Stimulated activated CD8-positive, alpha-beta memory T cell treated with anti-CD3 and anti-CD28 coated beads, Interleukin-4, amount 100 ng/mL, for 1 hour (primary cell): Measurements from ENCODE around the gene SULT1A2.
"Not testable (repeated sequence)": the region's sequence is repeated elsewhere in the genome, so short reads cannot be mapped to it uniquely, and the experiment has no call there.

Source experiments
- DNase-seq, 2 donors: peaks; one replicate each; pipeline ENCODE4 v3.0.0-alpha.2; 2020; ENCODE audit warnings: low read depth in 2 of 2, low spot score in 1 of 2

SULT1A2 gene

GRCh38 chr16:28592511-28592910 is 4.3 kb downstream of the SULT1A2 start:
- DNase-seq = no peak

DNA sequence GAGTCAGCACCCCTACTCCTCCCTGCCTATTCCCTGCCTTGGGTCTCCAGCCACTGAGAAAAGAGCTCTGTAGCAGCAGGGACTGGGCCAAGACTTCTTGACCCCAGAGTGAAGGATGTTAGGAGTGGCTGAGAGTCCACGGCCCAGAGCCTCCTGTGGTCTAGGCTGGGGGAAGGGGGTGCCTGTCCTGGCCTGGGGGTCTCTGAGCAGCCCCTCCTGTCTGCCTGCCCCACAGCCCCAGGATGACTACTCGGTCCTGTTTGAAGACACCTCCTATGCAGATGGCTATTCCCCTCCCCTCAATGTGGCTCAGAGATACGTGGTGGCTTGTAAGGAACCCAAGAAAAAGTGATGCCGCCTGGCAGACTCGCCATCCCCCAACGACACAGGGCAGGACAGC is 5.5 kb downstream of the SULT1A2 start:
- DNase-seq = no peak

DNA sequence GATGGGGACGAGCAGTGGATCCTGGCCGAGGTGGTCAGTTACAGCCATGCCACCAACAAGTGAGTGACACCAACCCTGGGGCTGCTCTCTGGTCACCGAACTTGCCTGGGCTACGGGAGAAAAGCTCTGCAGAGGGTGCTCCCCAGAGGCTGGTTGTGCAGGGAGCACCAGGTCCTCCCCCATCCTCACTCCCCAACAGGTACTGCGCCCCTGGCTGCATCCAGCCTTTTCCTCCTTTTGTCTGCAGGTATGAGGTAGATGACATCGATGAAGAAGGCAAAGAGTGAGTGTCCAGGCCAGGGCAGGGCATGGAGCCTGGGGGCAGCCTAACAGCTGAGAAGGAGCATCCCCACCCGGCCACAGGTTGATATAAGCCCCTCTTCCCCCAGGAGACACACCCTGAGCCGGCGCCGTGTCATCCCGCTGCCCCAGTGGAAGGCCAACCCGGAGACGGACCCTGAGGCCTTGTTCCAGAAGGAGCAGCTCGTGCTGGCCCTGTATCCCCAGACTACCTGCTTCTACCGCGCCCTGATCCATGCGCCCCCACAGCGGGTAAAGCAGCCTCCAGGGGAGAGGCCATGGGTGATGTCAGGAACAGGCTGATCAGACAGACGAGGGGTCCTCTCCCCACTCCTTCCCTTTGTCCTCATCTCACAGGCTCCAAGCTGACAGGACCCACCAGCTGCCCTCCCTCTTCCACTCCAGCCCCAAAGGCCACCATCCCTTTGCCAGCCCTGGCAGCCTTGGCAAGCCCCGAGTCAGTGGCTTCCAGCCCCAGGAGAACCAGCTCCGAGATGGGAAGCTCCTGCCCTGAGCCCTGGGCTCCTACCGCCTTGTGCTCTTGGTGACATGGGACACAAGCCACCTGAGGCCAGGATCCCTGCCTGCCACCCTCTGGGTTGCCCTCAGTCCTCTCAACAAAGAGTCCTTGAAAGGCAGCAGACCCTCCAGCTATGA is 6.2 kb downstream of the SULT1A2 start:
- DNase-seq = no peak

DNA sequence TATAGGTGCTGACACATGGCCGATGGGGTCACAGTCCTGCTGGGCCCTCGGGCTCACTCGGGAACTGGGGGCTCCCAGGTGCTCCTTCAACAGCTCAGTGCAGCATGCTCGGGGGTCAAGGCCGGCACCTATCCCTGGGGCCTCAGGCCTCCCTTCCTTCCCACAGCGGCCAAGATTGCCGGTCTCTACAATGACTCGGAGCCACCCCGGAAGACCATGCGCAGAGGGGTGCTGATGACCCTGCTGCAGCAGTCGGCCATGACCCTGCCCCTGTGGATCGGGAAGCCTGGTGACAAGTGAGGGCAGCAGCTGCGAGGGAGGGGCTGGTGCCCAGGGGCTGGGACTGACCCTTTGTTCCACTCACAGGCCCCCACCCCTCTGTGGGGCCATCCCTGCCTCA is 6.9 kb downstream of the SULT1A2 start:
- DNase-seq = no peak

DNA sequence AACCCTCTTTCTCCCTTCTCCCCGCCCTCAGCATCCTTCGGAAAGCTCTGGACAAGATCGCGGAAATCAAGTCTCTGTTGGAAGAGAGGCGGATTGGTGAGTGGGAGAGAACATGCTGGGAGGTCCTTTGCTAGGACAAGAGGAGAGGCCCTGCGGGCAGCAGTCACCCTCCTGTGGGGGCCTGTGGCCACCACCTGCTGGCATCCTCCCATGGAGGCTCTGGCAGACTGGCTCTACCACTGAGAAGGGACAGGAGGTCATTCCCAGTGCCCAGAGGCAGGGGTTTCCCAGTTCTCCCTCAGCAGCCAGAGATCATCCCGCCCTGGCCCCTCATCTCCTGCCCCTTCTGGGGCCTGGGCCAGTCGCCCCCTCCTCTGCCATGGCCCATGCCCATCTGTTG is 7.8 kb downstream of the SULT1A2 start:
- DNase-seq = no peak

DNA sequence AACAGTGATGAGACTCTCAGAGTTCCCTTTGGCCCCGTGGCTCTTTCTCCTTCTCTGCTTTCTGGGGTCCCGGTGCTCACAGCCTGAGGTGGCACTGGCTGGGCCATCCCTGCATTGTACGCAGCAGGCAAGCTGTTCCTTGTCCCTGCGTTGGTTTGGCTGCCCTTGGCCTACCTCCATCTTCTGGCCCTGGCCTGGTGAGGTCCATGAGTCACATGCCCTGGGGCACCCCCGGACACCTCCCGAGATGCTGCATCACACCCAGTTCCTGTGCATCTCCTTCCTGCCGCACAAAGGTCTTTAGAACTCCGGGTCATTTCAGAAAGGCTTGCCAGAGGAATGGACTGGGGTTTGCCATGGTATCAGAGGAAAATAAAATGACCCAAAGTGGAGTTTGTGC is 9.5 kb downstream of the SULT1A2 start:
- DNase-seq = no peak

GRCh38 chr16:28586466-28586865 is 10.4 kb downstream of the SULT1A2 start:
- no peak for DNase-seq

- no peak for DNase-seq
These were observed 11.2 kb downstream of the SULT1A2 start for GRCh38 chr16:28585674-28586073.

- no peak for DNase-seq
These were observed 16.0 kb downstream of the SULT1A2 start for GRCh38 chr16:28580726-28581315.

GRCh38 chr16:28575446-28576109 is 21.3 kb downstream of the SULT1A2 start:
- no peak for DNase-seq

GRCh38 chr16:28574925-28575324 is 21.9 kb downstream of the SULT1A2 start:
- DNase-seq = no peak

DNA sequence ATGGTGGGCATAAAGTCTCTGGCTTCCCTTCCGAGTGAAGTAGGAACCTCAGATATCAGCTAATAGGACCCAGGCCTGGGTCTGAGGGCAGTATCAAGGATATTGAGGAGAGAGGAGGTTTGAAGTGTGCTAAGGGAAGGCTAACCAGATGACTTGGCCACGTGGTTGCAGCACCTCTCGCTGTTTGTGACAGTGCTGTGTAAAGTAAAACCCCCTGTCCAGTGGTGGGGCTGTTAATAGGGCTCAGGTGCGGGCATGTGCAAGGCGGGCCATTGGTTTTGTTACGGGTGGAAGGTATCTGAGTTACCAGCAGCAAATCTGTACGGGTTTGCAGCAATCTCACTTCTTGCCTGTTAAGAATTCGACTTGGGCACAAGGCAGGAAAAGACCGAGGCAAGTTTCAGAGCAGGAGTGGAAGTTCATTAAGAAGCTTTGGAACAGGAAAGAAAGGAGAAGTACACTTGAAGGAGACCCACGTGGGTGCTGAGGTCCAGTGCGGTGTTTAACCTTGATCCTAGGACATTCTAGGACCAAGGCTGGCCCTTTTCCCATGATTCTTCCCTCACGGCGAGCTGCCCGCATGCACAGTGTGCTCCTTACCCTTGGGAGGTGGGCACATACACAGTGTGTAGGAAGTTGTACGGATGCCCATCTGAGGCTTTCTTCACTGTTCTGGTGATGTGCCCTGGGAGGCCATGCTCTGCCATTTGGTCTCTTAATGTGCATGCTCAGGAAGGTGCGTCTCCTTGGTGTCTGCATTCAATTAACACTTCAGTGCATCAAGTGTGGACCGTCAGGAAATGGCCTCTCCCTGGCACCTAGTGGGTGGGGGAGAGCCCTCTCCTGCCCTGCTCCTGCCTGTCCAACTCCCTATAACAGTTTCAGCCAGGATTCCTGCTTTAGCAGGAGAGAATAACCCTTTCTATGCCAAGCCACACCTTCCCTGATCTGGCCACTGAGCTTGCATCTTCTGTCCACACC is 22.8 kb downstream of the SULT1A2 start:
- DNase-seq = no peak

DNA sequence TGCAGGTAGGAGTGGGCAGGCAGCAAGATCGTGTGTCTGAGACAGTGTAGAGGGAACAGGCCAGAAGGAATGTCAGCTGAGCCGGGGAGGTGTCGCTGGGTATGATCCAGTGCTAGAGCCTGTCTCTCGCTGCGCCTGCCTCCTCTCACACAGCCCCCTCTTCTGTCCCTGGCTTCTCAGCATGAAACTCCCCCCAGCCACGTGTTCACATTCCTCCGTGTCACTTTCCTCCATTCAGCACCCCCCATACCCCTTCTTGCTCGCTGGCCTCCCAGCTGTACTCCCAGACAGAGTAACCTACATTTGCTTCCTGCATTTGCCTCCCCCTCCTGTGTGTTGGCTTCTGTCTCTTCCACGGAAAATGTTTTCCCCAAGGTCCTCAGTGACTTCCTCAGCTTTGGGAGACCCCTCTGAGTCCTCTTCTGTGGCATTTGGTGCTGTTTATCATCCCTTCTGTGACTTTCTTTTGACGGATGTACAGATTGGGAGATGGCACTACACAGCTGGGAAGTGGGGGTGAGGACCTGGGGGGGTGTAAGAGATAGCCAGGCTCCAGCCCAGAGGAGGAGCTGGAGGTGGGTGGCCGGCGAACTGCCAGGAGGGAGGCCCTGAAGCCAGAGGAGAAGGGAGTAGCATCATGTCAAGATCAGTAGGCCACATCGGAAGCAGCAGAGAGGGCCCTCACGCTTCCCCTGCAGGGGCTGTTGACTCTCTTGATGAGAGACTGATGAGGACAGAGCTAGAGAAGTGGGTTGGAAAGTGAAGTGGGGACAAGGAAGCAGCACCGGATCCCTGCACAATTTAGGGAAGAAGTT is 23.9 kb downstream of the SULT1A2 start:
- no peak for DNase-seq

GRCh38 chr16:28569968-28570752 is 26.7 kb downstream of the SULT1A2 start:
- DNase-seq = no peak

DNA sequence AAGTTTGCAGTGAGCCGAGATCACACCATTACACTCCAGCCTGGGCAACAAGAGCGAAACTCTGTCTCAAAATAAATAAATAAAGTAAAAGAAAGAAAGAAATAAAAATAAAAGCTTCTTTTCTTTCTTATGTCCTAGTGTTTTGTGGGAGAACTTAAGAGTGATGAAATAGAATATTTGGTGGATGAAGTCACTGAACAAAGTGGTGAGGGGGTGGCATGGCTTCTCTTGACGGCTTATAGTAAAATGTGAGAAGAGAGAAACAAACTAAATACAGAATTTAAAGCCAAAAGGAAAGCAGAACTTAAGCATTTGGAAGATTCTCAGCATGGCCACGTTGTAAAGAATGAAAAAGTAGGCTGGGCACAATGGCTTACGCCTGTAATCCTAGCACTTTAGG is 27.8 kb downstream of the SULT1A2 start:
- DNase-seq = no peak

- no peak for DNase-seq
These were observed 29.6 kb downstream of the SULT1A2 start for GRCh38 chr16:28567292-28567691.

DNA sequence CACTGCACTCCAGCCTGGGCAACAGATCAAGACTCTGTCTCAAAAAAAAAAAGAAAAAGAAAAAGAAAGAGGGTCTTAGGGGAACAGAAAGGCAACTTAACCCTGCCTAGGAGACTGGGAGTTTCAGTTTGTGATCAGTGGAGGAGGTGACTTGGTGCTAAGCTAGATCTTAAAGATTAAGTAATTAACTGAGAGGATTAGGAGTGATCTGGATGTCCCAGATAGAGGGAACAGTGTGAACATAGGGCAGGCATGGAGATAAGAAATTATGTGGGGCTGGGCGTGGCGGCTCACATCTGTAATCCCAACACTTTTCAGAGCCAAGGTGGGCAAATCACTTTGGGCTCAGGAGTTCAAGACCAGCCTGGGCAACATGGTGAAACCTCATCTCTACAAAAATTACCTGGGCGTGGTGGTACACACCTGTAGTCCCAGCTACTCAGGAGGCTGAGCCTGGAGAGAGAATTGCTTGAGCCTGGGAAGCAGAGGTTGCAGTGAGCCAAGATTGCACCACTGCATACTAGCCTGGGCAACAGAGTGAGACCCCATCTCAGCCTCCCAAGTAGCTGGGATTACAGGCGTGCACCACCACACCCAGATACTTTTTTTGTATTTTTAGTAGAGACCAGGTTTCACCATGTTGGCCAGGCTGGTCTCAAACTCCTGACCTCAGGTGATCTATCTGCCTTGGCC is 30.5 kb downstream of the SULT1A2 start:
- DNase-seq = not testable (repeated sequence)

- no peak for DNase-seq
These were observed 33.6 kb downstream of the SULT1A2 start for GRCh38 chr16:28563218-28563617.

GRCh38 chr16:28562199-28562598 is 34.7 kb downstream of the SULT1A2 start:
- no peak for DNase-seq
